B cell (primary cell): ENCODE data around the gene PTPN23. TPM values are rescaled to one million over a fixed set of nuclear protein-coding genes. Genes with fewer than 3 reads are reported as not detected.

Experiments
- ATAC-seq: fragments of 200-7000 bp; cut with Tn5 transposase; one replicate; pipeline ENCODE4 v1.10.0; 2021; ENCODE audit warnings: low read depth, mild to moderate bottlenecking, moderate number of reproducible peaks, moderate library complexity
- CTCF ChIA-PET: fragments of 350-600 bp; sonication (Branson Sonifier 250); formaldehyde crosslinking; loops from one replicate; lab custom pipeline; 2021; ENCODE audit warnings: antibody characterized with exemption, inconsistent platforms; lab: Charles Lee
- POLR2A ChIA-PET: fragments of 350-600 bp; sonication (Branson Sonifier 250); formaldehyde crosslinking; loops from one replicate; lab custom pipeline; 2021; ENCODE audit warnings: antibody characterized with exemption; lab: Charles Lee
- DNase-seq: peaks from one replicate; pipeline ENCODE4 v3.0.0; 2013
- H2AFZ ChIP-seq: 2 replicates; pipeline ENCODE4 v1.6.1; 2012; ENCODE audit warnings: mild to moderate bottlenecking, low read depth, low read length; ENCODE audit not compliant: insufficient read depth, poor library complexity, severe bottlenecking
- H3K27ac ChIP-seq, 2 donors: 1 replicate in 1 of 2; 2 replicates in 1 of 2; pipeline ENCODE4 v1.5.1; 2012 to 2013; ENCODE audit warnings: low read length in 2 of 2, mild to moderate bottlenecking in 2 of 2, moderate library complexity in 1 of 2
- H3K27me3 ChIP-seq, 4 experiments: fragments of 200-600 bp in 1 of 4; sonication (generic) in 1 of 4; replicated peaks in 1 of 4; 1 replicate in 2 of 4; 2 replicates in 2 of 4; pipeline versions ENCODE4 v1.6.1 to v1.7.0; 2013 to 2016; ENCODE audit warnings: low read length in 3 of 4, mild to moderate bottlenecking in 2 of 4, mixed read lengths in 1 of 4, moderate library complexity in 1 of 4; ENCODE audit not compliant: insufficient read depth in 4 of 4, control insufficient read depth in 3 of 4; ENCODE audit errors: control extremely low read depth in 1 of 4
- H3K36me3 ChIP-seq, 2 experiments: replicated peaks in 1 of 2; 1 replicate in 1 of 2; 2 replicates in 1 of 2; pipeline versions ENCODE4 v1.6.1 to v1.7.1; 2013; ENCODE audit warnings: low read length in 1 of 2; ENCODE audit not compliant: insufficient read depth in 2 of 2, control insufficient read depth in 1 of 2; ENCODE audit errors: control extremely low read depth in 1 of 2, extremely low read depth in 1 of 2
- H3K4me1 ChIP-seq, 2 donors: fragments of 200-600 bp in 1 of 2; sonication (generic) in 1 of 2; 1 replicate in 1 of 2; 2 replicates in 1 of 2; pipeline versions ENCODE4 v1.5.1 to v1.6.1; 2013 to 2017; ENCODE audit warnings: low read length in 2 of 2; ENCODE audit not compliant: control insufficient read depth in 2 of 2, insufficient read depth in 2 of 2
- H3K4me2 ChIP-seq: replicated peaks from 2 replicates; pipeline ENCODE3; 2012; ENCODE audit warnings: mild to moderate bottlenecking, low read depth, low read length; ENCODE audit not compliant: poor library complexity, severe bottlenecking
- H3K4me3 ChIP-seq, 5 experiments: fragments of 200-600 bp in 1 of 5; sonication (generic) in 1 of 5; 1 replicate in 3 of 5; 2 replicates in 2 of 5; pipeline versions ENCODE4 v1.5.1 to v1.7.0; 2011 to 2016; ENCODE audit warnings: low read length in 4 of 5, mild to moderate bottlenecking in 4 of 5, low read depth in 2 of 5, control low read depth in 1 of 5, moderate library complexity in 1 of 5; ENCODE audit not compliant: insufficient read depth in 1 of 5; ENCODE audit errors: control extremely low read depth in 1 of 5, extremely low read depth in 1 of 5
- H3K79me2 ChIP-seq: fragments of 200-600 bp; sonication (generic); one replicate; pipeline ENCODE4 v1.6.0; 2016; ENCODE audit warnings: low read length; ENCODE audit not compliant: control insufficient read depth, insufficient read depth
- H3K9ac ChIP-seq: fragments of 200-600 bp; sonication (generic); 2 replicates; pipeline ENCODE4 v1.6.1; 2017; ENCODE audit warnings: mild to moderate bottlenecking, low read length, moderate library complexity
- H3K9me3 ChIP-seq, 3 donors: one replicate each; pipeline versions ENCODE4 v1.6.1 to v1.7.1; 2013; ENCODE audit warnings: low read length in 2 of 3; ENCODE audit not compliant: control insufficient read depth in 2 of 3, insufficient read depth in 1 of 3; ENCODE audit errors: control extremely low read depth in 1 of 3
- H4K20me1 ChIP-seq: 2 replicates; pipeline ENCODE4 v1.6.0; 2012; ENCODE audit warnings: mild to moderate bottlenecking, low read length; ENCODE audit not compliant: insufficient read depth, control insufficient read depth, poor library complexity, severe bottlenecking
- H3K27ac Mint-ChIP-seq: one replicate; pipeline ENCODE4 v1.8.0; 2021; ENCODE audit warnings: mixed read lengths
- H3K27me3 Mint-ChIP-seq: one replicate; pipeline ENCODE4 v1.8.0; 2021; ENCODE audit warnings: mixed read lengths
- H3K4me1 Mint-ChIP-seq: one replicate; pipeline ENCODE4 v1.8.0; 2021; ENCODE audit warnings: mixed read lengths
- H3K4me3 Mint-ChIP-seq: one replicate; pipeline ENCODE4 v1.8.0; 2021; ENCODE audit warnings: mixed read lengths
- H3K9me3 Mint-ChIP-seq: one replicate; pipeline ENCODE4 v1.8.0; 2022; ENCODE audit warnings: mixed read lengths; ENCODE audit not compliant: insufficient read depth
- EZH2 ChIP-seq: IDR thresholded peaks from 2 replicates; pipeline ENCODE4 v1.6.1; 2012; ENCODE audit warnings: borderline replicate concordance, low read depth, mild to moderate bottlenecking, moderate library complexity, low read length; ENCODE audit not compliant: insufficient read depth, poor library complexity, severe bottlenecking
- WGBS: methylation state at CpG from one replicate; pipeline ENCODE4 v1.1.5; 2013; ENCODE audit warnings: missing lambda C conversion rate; ENCODE audit not compliant: insufficient coverage; 5-methylcytosine and 5-hydroxymethylcytosine counted together
- intact Hi-C: fragments of 100-400 bp; cut with micrococcal nuclease; formaldehyde crosslinking; loops from one replicate; pipeline ENCODE4 v1.10.0; 2022
- polyA plus RNA-seq: library from polyadenylated mRNA; depleted of rRNA; stranded (reverse); fragments of >200 nt; gene quantifications from 2 replicates; pipeline ENCODE4 v1.2.3, GENCODE V29; 2012
- total RNA-seq, 2 donors: library from RNA; stranded (reverse); fragments of 120-200 nt in 1 of 2; gene quantifications; 1 replicate in 1 of 2; 2 replicates in 1 of 2; pipeline versions ENCODE4 v1.2.3 to v1.2.4, GENCODE V29; 2013 to 2022
- TF ChIP-seq, protein P1 (sequence below): fragments of 200-600 bp; IDR thresholded peaks from one replicate; pipeline ENCODE4 v1.8.0; 2022; ENCODE audit warnings: antibody characterized with exemption, mild to moderate bottlenecking

Gene PTPN23
- total and polyA plus RNA-seq, 2 donors (not counting 1 experiment from before 2014, with no cell fraction given): 21.3 to 68.8 TPM

DNA sequence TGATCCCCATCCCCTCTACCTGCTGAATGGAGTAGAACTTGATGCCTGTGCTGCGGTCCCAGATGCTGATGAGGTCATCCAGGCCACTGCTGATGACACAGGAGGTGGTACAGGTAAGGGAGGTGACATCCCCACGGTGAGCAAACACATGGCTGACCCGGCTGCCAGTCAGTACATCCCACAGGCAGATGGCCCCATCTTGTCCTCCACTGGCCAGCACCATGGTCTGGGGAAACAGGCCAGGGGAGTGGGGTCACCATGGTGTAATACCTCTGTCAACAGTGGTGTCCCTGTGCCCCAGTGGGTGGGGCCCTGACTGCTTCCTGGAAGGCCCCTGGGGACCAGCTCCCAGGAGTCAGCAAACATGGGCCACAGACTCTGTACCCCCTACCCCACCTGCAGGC is 33.3 kb downstream of the PTPN23 start:
- Histone ChIP-seq H3K79me2 (no peaks in the 10 kb centered on the region), H3K27ac (peak overlapping the region in 1 of 2 donors; percentile 47), H3K4me3 (no peak overlapping the region), H3K4me1 (peaks cover 7 to 13% of the 10 kb centered on the region in 2 donors), H3K36me3 (peaks cover 0 to 66% of the 10 kb centered on the region in 2 experiments), H3K9me3 (no peaks in the 10 kb centered on the region), H3K9ac (no peak overlapping the region), H2AFZ (no peak overlapping the region), H3K4me2 (peak overlapping the region; percentile 22), H4K20me1 (peaks cover under 1% of the 10 kb centered on the region), H3K27me3 (no peaks in the 10 kb centered on the region)
- WGBS: 94% methylated on average over 3 of the region's 3 CpGs
- ATAC-seq (peak; percentile 29), DNase-seq (no peak)
- POLR2A ChIA-PET: no interaction called here
- Mint-ChIP-seq H3K27ac (peak overlapping the region; percentile 65), H3K9me3 (no peaks in the 10 kb centered on the region), H3K4me1 (peaks cover 20% of the 10 kb centered on the region), H3K4me3 (no peak overlapping the region), H3K27me3 (no peaks in the 10 kb centered on the region)
- CTCF ChIA-PET: interaction anchor here (1.1 to 1.2 kb wide), 2 partner anchors 10 to 12 kb away, joined by 3 read pairs; no protein-coding TSS in a partner anchor
- intact Hi-C loops: no loop called here
- TF ChIP-seq, protein P1, sequence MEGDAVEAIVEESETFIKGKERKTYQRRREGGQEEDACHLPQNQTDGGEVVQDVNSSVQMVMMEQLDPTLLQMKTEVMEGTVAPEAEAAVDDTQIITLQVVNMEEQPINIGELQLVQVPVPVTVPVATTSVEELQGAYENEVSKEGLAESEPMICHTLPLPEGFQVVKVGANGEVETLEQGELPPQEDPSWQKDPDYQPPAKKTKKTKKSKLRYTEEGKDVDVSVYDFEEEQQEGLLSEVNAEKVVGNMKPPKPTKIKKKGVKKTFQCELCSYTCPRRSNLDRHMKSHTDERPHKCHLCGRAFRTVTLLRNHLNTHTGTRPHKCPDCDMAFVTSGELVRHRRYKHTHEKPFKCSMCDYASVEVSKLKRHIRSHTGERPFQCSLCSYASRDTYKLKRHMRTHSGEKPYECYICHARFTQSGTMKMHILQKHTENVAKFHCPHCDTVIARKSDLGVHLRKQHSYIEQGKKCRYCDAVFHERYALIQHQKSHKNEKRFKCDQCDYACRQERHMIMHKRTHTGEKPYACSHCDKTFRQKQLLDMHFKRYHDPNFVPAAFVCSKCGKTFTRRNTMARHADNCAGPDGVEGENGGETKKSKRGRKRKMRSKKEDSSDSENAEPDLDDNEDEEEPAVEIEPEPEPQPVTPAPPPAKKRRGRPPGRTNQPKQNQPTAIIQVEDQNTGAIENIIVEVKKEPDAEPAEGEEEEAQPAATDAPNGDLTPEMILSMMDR: no peak
- no peak for TF ChIP-seq EZH2

DNA sequence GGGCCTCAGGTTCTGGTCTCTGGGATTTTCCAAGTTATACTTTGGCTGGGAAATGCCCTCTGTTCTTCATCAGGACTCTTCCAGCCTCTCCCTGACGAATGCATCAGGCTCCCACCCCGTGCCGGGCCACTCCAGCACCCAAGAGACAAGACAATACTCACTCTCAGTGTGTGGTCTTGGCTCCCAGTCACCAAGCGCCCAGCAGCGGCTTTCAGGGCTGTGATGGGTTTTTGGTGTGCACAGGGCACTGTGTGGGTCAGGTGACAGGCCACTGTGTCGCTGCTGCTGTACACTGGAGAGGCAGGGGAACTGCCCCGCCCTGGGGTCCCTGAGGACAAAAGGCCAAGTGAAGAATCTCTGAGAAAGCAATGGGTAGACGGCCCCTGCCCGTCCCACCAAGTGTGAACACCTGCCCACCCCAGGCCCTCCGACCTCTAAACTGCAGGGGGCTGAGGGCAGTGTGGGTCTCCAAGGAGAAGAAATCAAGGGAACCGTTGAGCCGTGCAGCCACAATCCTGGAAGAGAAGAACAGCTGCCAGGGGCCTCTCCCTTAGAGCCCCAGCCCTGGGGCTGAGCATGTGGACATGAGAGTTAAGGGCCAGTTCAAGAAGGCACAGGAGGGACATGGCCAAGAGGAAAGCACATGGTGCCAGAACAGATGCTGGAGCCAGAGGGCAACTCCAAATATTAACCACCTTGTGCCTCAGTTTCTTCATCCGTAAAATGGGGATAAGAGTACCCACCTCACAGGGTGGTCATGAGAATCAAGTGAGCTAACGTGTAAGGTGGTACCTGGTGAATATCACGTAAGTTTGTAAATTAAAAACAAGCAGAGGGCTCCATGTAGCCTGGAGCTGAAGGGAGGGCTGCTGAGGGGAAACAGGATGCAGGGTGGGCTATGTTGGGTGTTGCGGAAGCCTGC is 34.1 kb downstream of the PTPN23 start:
- Histone ChIP-seq H3K9ac (no peak overlapping the region), H3K79me2 (no peaks in the 10 kb centered on the region), H3K27ac (peak overlapping the region; percentile 2 to 47), H3K27me3 (no peaks in the 10 kb centered on the region), H4K20me1 (peaks cover 8% of the 10 kb centered on the region), H3K36me3 (peaks cover 0 to 71% of the 10 kb centered on the region in 2 experiments), H3K4me1 (peaks cover 7 to 13% of the 10 kb centered on the region in 2 donors), H3K9me3 (no peaks in the 10 kb centered on the region), H3K4me2 (peak overlapping the region; percentile 22), H2AFZ (no peak overlapping the region), H3K4me3 (no peak overlapping the region)
- Mint-ChIP-seq H3K27ac (peak overlapping the region; percentile 71), H3K9me3 (no peaks in the 10 kb centered on the region), H3K27me3 (no peaks in the 10 kb centered on the region), H3K4me3 (no peak overlapping the region), H3K4me1 (peaks cover 20% of the 10 kb centered on the region)
- ATAC-seq (no peak), DNase-seq (no peak)
- no peak for TF ChIP-seq EZH2
- TF ChIP-seq, protein P1: no peak
- intact Hi-C loops: no loop called here
- CTCF ChIA-PET: interaction anchor here (1.0 to 1.6 kb wide), 2 partner anchors 12 to 61 kb away, joined by 3 to 4 read pairs; partner anchors contain the start of gene SCAP
- 74% methylated on average over 10 of the region's 16 CpGs for WGBS
- POLR2A ChIA-PET: no interaction called here
